Forelimb muscle (tissue), 1 donor: ENCODE measurements around the gene C16orf95. TPM values are rescaled to one million over a fixed set of nuclear protein-coding genes. Genes with fewer than 3 reads are reported as not detected.

Experiments used
- DNase-seq: peaks from one replicate; pipeline ENCODE4 v3.0.0-alpha.2; 2013; ENCODE audit warnings: low read depth
- polyA plus RNA-seq: library from polyadenylated mRNA; unstranded; fragments of 120-200 nt; gene quantifications from one replicate; pipeline ENCODE4 v1.2.1, GENCODE V29; 2013; ENCODE audit not compliant: insufficient read length

The C16orf95 gene
- polyA plus RNA-seq, 1 donor, result 2.9 TPM

- no peak for DNase-seq
Measured at GRCh38 chr16:87317750-87318644, 805 bp upstream of the C16orf95 start.

- DNase-seq, result no peak
Measured at GRCh38 chr16:87316450-87316922, 706 bp downstream of the C16orf95 start.

- no peak for DNase-seq
Measured at GRCh38 chr16:87314990-87315420, 2.2 kb downstream of the C16orf95 start.

- no peak for DNase-seq
Measured at GRCh38 chr16:87312008-87312407, 5.2 kb downstream of the C16orf95 start.

GRCh38 chr16:87311387-87311786 lies 5.8 kb downstream of the C16orf95 start:
- no peak for DNase-seq

GRCh38 chr16:87310610-87311009 lies 6.6 kb downstream of the C16orf95 start:
- no peak for DNase-seq

GRCh38 chr16:87309620-87310525 lies 7.3 kb downstream of the C16orf95 start:
- DNase-seq, result no peak

- DNase-seq, result no peak
Measured at GRCh38 chr16:87308826-87309225, 8.4 kb downstream of the C16orf95 start.

- no peak for DNase-seq
Measured at GRCh38 chr16:87306516-87306915, 10.7 kb downstream of the C16orf95 start.

- DNase-seq, result no peak
Measured at GRCh38 chr16:87305505-87306391, 11.4 kb downstream of the C16orf95 start.

- no peak for DNase-seq
Measured at GRCh38 chr16:87304951-87305350, 12.2 kb downstream of the C16orf95 start.

GRCh38 chr16:87303962-87304521 lies 13.2 kb downstream of the C16orf95 start:
- DNase-seq, result no peak

GRCh38 chr16:87303431-87303930 lies 13.7 kb downstream of the C16orf95 start:
- DNase-seq, result no peak

- DNase-seq, result no peak
Measured at GRCh38 chr16:87298857-87299465, 18.2 kb downstream of the C16orf95 start.

- DNase-seq, result no peak
Measured at GRCh38 chr16:87297918-87298631, 19.1 kb downstream of the C16orf95 start.

- DNase-seq, result no peak
Measured at GRCh38 chr16:87297407-87297806, 19.8 kb downstream of the C16orf95 start.

GRCh38 chr16:87295661-87296531 lies 21.3 kb downstream of the C16orf95 start:
- no peak for DNase-seq

- DNase-seq, result no peak
Measured at GRCh38 chr16:87295259-87295658, 21.9 kb downstream of the C16orf95 start.

- DNase-seq, result no peak
Measured at GRCh38 chr16:87293990-87294389, 23.2 kb downstream of the C16orf95 start.
